Common myeloid progenitor, CD34-positive (primary cell): ENCODE results near the gene TCAIM.
"Not testable (repeated sequence)": the region's sequence is repeated elsewhere in the genome, so short reads cannot be mapped to it uniquely, and the experiment has no call there.

ENCODE experiments used
- CTCF ChIA-PET: fragments of 350-600 bp; sonication (Branson Sonifier 250); formaldehyde crosslinking; loops from one replicate; lab custom pipeline; 2021; ENCODE audit warnings: antibody characterized with exemption; lab: Charles Lee
- POLR2A ChIA-PET: fragments of 350-600 bp; sonication (Branson Sonifier 250); formaldehyde crosslinking; loops from one replicate; lab custom pipeline; 2021; ENCODE audit warnings: antibody characterized with exemption; lab: Charles Lee
- DNase-seq, 3 donors: peaks; one replicate each; pipeline versions ENCODE4 v3.0.0 to v3.0.0-alpha.2; 2013
- H3K27ac ChIP-seq, 2 experiments: 1 replicate in 1 of 2; 2 replicates in 1 of 2; pipeline ENCODE4 v1.7.0; 2013; ENCODE audit warnings: inconsistent platforms in 2 of 2, low read length in 2 of 2, mild to moderate bottlenecking in 2 of 2, low read depth in 1 of 2, moderate library complexity in 1 of 2; ENCODE audit not compliant: severe bottlenecking in 2 of 2, insufficient read depth in 1 of 2, poor library complexity in 1 of 2
- H3K27me3 ChIP-seq, 5 experiments: replicated peaks in 2 of 5; 1 replicate in 3 of 5; 2 replicates in 2 of 5; pipeline versions ENCODE4 v1.6.1 to v1.7.0; 2013; ENCODE audit warnings: low read length in 4 of 5, mild to moderate bottlenecking in 2 of 5, moderate library complexity in 2 of 5, inconsistent platforms in 1 of 5; ENCODE audit not compliant: insufficient read depth in 5 of 5, control insufficient read depth in 4 of 5
- H3K36me3 ChIP-seq, 4 experiments: 1 replicate in 2 of 4; 2 replicates in 2 of 4; pipeline versions ENCODE4 v1.6.1 to v1.7.0; 2013; ENCODE audit warnings: low read length in 3 of 4, control low read depth in 1 of 4, mild to moderate bottlenecking in 1 of 4; ENCODE audit not compliant: control insufficient read depth in 4 of 4, insufficient read depth in 4 of 4
- H3K4me1 ChIP-seq, 4 experiments: 1 replicate in 3 of 4; 2 replicates in 1 of 4; pipeline versions ENCODE4 v1.6.1 to v1.7.1; 2013; ENCODE audit warnings: low read length in 3 of 4, mild to moderate bottlenecking in 3 of 4, control low read depth in 1 of 4, inconsistent platforms in 1 of 4, moderate library complexity in 1 of 4; ENCODE audit not compliant: control insufficient read depth in 4 of 4, insufficient read depth in 4 of 4; ENCODE audit errors: control extremely low read depth in 1 of 4
- H3K4me3 ChIP-seq, 7 experiments: 1 replicate in 4 of 7; 2 replicates in 3 of 7; pipeline versions ENCODE4 v1.5.1 to v1.7.0; 2013; ENCODE audit warnings: mild to moderate bottlenecking in 7 of 7, low read length in 6 of 7, moderate library complexity in 6 of 7, inconsistent platforms in 2 of 7, low read depth in 2 of 7, control low read depth in 1 of 7; ENCODE audit not compliant: insufficient read depth in 4 of 7, control insufficient read depth in 1 of 7; ENCODE audit errors: extremely low read depth in 1 of 7
- H3K9me3 ChIP-seq, 5 experiments: 1 replicate in 4 of 5; 2 replicates in 1 of 5; pipeline versions ENCODE4 v1.6.1 to v1.7.1; 2013; ENCODE audit warnings: low read length in 4 of 5, mild to moderate bottlenecking in 2 of 5, inconsistent platforms in 1 of 5, low read depth in 1 of 5, moderate library complexity in 1 of 5; ENCODE audit not compliant: control insufficient read depth in 4 of 5, insufficient read depth in 2 of 5; ENCODE audit errors: control extremely low read depth in 1 of 5
- WGBS: methylation state at CpG from one replicate; pipeline ENCODE4 v1.1.5; 2013; ENCODE audit not compliant: insufficient coverage; 5-methylcytosine and 5-hydroxymethylcytosine counted together

TCAIM gene

DNA sequence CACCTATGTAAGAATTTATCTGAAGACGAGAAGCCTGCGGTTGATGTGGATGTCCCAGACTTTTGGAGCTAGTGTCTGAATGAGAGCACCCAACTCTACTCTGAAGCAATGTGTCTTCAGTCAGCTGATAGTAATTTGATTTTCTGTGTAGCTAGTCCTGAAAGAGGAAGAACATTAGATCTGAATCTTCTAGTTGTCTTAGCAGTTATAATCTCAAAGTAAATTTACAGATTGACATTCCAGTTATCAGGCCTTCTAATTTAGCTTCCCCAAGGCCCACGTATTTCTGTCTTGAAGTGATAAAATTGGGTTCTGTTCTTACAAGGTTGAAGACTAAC lies 1.5 kb downstream of the TCAIM start:
- DNase-seq, result peak in 2 of 3 donors; percentile 14 to 32
- Histone ChIP-seq H3K4me1 (peaks cover 13 to 26% (median 18%) of the 10 kb centered on the region in 4 experiments), H3K4me3 (peak overlapping the region in 3 of 7 experiments; percentile 73 to 94 (median 88)), H3K27ac (no peak overlapping the region), H3K9me3 (no peaks in the 10 kb centered on the region), H3K27me3 (no peaks in the 10 kb centered on the region), H3K36me3 (no peaks in the 10 kb centered on the region)
- CTCF ChIA-PET, result interaction anchor here (1.1 kb wide), 1 partner anchor 189 kb away, joined by 3 read pairs; no protein-coding TSS in a partner anchor
- WGBS, result 95% methylated on average over 3 of the region's 3 CpGs
- POLR2A ChIA-PET, result no interaction called here

DNA sequence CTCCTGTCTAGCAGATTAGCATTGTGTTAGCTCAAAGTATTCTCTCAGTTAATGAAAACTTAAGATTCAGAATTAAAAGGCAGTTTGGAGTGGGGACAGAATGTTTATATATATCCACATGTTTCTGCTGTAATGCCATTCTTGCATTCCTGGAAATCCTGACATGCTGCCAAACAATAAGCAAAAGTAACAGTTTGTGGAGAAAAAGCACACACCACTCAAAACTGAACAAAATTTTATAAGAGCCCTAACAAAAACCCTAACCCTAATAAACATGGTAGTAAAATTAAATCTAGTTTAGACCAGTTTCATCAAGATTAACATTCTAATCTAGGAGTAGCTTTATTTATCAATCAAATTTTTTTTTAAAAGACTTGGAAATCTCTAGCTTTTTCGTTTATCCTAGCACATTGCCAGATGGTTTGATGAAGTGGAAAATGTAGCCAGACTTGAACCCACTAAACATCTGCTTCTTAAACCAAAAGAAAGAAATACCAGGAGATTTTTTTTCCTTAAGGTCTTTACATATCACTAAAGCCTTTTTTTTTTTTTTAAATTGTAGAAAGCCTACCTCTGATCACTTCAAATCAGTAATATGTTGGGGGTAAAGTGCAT lies 3.7 kb downstream of the TCAIM start:
- WGBS, result no CpG with 5 or more reads among the region's 1 CpG
- no peaks in the 10 kb centered on the region for H3K27me3 ChIP-seq
- POLR2A ChIA-PET, result no interaction called here
- no peak overlapping the region for H3K27ac ChIP-seq
- CTCF ChIA-PET, result interaction anchor here (0.9 to 2.1 kb wide), 4 partner anchors 11 to 98 kb away, joined by 4 to 8 read pairs (median 6); no protein-coding TSS in a partner anchor
- H3K36me3 ChIP-seq, result no peaks in the 10 kb centered on the region
- DNase-seq, result no peak
- no peaks in the 10 kb centered on the region for H3K9me3 ChIP-seq
- H3K4me3 ChIP-seq, result no peak overlapping the region
- peaks cover 12 to 25% (median 18%) of the 10 kb centered on the region in 4 experiments for H3K4me1 ChIP-seq

DNA sequence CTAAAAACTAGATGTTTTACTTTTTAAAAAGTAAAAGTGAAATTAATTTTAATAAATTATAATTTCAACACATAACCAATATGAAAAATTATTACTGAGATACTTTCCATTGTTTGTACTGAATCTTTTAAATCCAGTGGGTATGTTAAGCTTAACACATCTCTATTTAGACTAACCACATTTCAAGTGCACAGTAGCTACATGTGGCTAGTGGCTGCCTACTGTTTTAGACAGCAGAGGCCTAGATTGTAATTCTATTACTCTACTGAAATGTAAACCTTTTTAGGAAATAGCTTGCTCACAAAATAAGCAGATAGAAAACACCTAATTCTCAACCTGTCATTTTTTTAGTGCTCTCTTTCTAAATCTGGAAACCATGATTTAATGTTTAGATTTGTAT lies 4.9 kb downstream of the TCAIM start:
- CTCF ChIA-PET, result interaction anchor here (1.2 to 1.9 kb wide), 2 partner anchors 19 to 96 kb away, joined by 3 to 7 read pairs; no protein-coding TSS in a partner anchor
- H3K9me3 ChIP-seq, result no peaks in the 10 kb centered on the region
- H3K27ac ChIP-seq, result no peak overlapping the region
- no peaks in the 10 kb centered on the region for H3K27me3 ChIP-seq
- no peak for DNase-seq
- no peak overlapping the region for H3K4me3 ChIP-seq
- H3K36me3 ChIP-seq, result no peaks in the 10 kb centered on the region
- POLR2A ChIA-PET, result no interaction called here
- peaks cover 6 to 19% (median 13%) of the 10 kb centered on the region in 4 experiments for H3K4me1 ChIP-seq

DNA sequence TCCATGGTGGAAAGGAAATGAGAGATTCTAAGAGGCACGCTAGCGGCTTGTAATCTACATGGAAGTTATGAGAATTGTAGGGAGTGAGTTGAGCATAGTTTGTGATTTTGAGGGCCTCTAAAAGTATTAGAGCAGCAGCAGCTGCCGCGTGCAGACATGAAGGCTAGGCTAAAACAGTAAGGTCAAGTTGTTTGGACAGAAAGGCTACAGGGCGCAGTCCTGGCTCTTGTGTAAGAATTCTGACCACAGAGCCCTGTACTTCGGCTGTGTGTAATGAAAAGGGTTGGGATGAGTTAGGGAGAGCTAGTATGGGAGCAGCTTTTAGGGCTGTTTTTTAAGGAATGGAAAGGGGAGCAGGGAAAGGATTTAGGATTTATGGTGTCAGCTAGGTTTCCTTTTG lies 8.0 kb downstream of the TCAIM start:
- CTCF ChIA-PET, H3K4me3 ChIP-seq, POLR2A ChIA-PET, H3K27ac ChIP-seq, DNase-seq, H3K4me1 ChIP-seq, H3K9me3 ChIP-seq, H3K36me3 ChIP-seq, H3K27me3 ChIP-seq: not testable (repeated sequence)
- WGBS, result 98% methylated on average over 6 of the region's 6 CpGs

DNA sequence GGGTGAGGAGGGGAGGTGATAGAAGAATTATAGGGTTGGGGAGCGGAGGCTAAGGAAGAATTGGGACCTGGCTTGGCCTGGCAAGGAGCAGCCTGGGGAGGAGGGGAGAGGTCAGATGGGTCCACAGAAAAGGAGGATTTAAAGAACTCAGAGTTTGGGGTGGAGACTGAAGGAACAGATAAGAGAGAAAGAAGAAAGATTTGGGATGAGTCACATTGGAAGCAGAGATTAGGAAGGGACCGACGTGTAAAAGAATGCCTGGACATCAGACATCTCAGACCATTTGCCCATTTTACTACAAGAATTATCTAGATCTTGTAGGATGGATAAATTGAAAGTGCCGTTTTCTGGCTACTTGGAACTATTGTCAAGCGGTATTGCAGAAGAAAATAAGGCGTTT lies 10.4 kb downstream of the TCAIM start:
- Histone ChIP-seq H3K4me1 (no peaks in the 10 kb centered on the region), H3K36me3 (peaks cover 0 to 13% (median 6%) of the 10 kb centered on the region in 4 experiments), H3K9me3 (peaks cover 0 to 2% (median 1%) of the 10 kb centered on the region in 5 experiments), H3K4me3 (no peak overlapping the region), H3K27me3 (no peaks in the 10 kb centered on the region), H3K27ac (no peak overlapping the region)
- ChIA-PET CTCF (no interaction called here), POLR2A (no interaction called here)
- 95% methylated on average over 5 of the region's 6 CpGs for WGBS
- no peak for DNase-seq

DNA sequence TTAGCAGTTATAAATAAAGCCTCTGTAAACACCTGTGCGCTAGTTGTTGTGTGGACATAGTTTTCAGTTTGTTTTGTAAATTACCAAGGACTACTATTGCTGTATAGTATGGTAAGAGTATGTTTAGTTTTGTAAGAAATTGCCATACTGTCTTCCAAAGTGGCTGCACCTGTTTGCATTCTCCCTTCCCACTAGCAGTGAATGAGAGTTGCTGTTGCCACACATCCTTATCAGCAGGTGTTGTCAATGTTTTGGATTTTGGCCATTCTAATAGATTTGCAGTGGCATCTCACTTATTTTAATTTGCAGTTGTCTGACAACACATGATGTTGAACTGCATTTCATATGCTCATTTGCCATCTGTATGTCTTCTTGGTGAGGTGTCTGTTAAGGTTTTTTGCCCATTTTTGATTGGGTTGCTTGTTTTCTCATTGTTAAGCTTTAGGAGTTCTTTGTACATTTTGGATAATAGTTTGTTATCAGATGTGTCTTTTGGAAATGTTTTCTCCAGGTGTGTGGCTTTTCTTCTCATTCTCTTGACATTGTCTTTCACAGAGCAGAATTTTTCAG lies 14.9 kb downstream of the TCAIM start:
- CTCF ChIA-PET, result no interaction called here
- WGBS, result no CpG with 5 or more reads among the region's 1 CpG
- DNase-seq, result no peak

DNA sequence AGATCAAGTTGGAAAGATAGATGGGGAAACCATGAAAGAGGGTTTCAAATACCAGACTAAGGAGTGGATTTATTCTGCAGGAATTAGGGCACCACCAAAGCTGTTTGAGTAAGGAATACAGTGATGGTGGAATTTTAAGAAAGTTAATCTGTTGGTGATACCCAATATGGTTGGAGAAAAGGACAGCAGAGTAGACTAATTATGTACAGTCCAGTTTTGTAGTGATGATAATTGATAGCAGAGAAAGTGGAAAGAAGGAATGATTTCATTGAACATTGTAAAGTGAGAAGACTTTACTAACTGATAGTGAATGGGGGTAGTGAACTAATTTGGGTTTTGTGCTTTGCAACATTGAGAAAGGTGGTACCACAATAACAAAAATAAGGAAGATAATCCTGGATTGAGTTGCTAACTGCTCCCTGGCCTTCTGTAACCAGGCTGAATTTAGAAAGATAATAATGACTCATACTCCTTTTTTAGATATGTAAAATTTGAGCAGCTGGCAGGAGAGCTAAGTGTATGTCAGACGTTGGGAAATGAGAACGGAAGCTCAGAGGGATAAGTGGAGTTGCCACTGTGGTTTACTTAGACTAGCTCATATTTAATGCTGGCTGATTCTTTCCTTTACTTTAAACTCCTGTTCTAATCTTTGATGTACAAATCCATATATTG lies 16.9 kb downstream of the TCAIM start:
- DNase-seq, result peak in 2 of 3 donors; percentile 33 to 47
- ChIA-PET POLR2A (no interaction called here), CTCF (interaction anchor here (0.6 to 1.5 kb wide), 4 partner anchors 9 to 450 kb away, joined by 3 to 4 read pairs (median 3); no protein-coding TSS in a partner anchor)
- Histone ChIP-seq H3K27ac (no peak overlapping the region), H3K4me1 (no peaks in the 10 kb centered on the region), H3K4me3 (no peak overlapping the region), H3K27me3 (no peaks in the 10 kb centered on the region), H3K36me3 (peaks cover 3 to 29% (median 9%) of the 10 kb centered on the region in 4 experiments), H3K9me3 (peaks cover 0 to 2% (median 1%) of the 10 kb centered on the region in 5 experiments)
- WGBS, result no CpG with 5 or more reads among the region's 2 CpGs

More for the DNA sequence above, 14.9 kb downstream of the TCAIM start:
- Histone ChIP-seq H3K36me3 (peaks cover 0 to 19% (median 8%) of the 10 kb centered on the region in 4 experiments), H3K4me3 (no peak overlapping the region), H3K27me3 (no peaks in the 10 kb centered on the region), H3K27ac (no peak overlapping the region), H3K4me1 (no peaks in the 10 kb centered on the region), H3K9me3 (peaks cover 0 to 2% (median 1%) of the 10 kb centered on the region in 5 experiments)
- POLR2A ChIA-PET, result no interaction called here
